Loucy (cell line): Measurements from ENCODE around the gene IQCH.

ENCODE experiments used
- H2AFZ ChIP-seq: fragments of 200-600 bp; sonication (generic); 2 replicates; pipeline ENCODE4 v1.6.0; 2016; ENCODE audit warnings: antibody characterized with exemption, mild to moderate bottlenecking, low read length, moderate library complexity
- H3F3A ChIP-seq: fragments of 200-600 bp; 2 replicates; pipeline ENCODE4 v1.6.0; 2016; ENCODE audit warnings: antibody characterized with exemption, low read depth, mild to moderate bottlenecking
- H3K27me3 ChIP-seq: fragments of 200-600 bp; sonication (generic); 2 replicates; pipeline ENCODE4 v1.6.1; 2014; ENCODE audit warnings: low read length, mild to moderate bottlenecking; ENCODE audit not compliant: insufficient read depth, poor library complexity, severe bottlenecking
- H3K36me3 ChIP-seq: fragments of 200-600 bp; sonication (generic); 2 replicates; pipeline ENCODE4 v1.6.1; 2016; ENCODE audit warnings: low read length; ENCODE audit not compliant: insufficient read depth
- H3K4me1 ChIP-seq: fragments of 200-600 bp; sonication (generic); 2 replicates; pipeline ENCODE4 v1.5.1; 2014; ENCODE audit warnings: low read length, mild to moderate bottlenecking; ENCODE audit not compliant: insufficient read depth, poor library complexity, severe bottlenecking
- H3K4me2 ChIP-seq: fragments of 200-600 bp; sonication (generic); 2 replicates; pipeline ENCODE4 v1.6.0; 2014; ENCODE audit warnings: antibody characterized with exemption, low read length, low read depth, mild to moderate bottlenecking; ENCODE audit not compliant: poor library complexity, severe bottlenecking
- H3K4me3 ChIP-seq: fragments of 200-600 bp; sonication (generic); 2 replicates; pipeline ENCODE4 v1.5.1; 2014; ENCODE audit warnings: low read length, mild to moderate bottlenecking, mixed read lengths; ENCODE audit not compliant: poor library complexity, severe bottlenecking
- H3K79me2 ChIP-seq: fragments of 200-600 bp; sonication (generic); 2 replicates; pipeline ENCODE4 v1.6.1; 2014; ENCODE audit warnings: low read length; ENCODE audit not compliant: insufficient read depth
- H3K9ac ChIP-seq: fragments of 200-600 bp; sonication (generic); 2 replicates; pipeline ENCODE4 v1.6.0; 2014; ENCODE audit warnings: mild to moderate bottlenecking, low read depth, low read length, moderate library complexity; ENCODE audit not compliant: poor library complexity, severe bottlenecking
- H3K9me2 ChIP-seq: fragments of 200-600 bp; sonication (generic); replicated peaks from 2 replicates; pipeline ENCODE4 v1.6.1; 2016; ENCODE audit warnings: low read depth, low read length, mixed read lengths
- H3K9me3 ChIP-seq: fragments of 200-600 bp; sonication (generic); 2 replicates; pipeline ENCODE4 v1.6.1; 2014; ENCODE audit warnings: mild to moderate bottlenecking, antibody characterized with exemption, low read length, low read depth; ENCODE audit not compliant: insufficient read depth
- H4K20me1 ChIP-seq: fragments of 200-600 bp; sonication (generic); 2 replicates; pipeline ENCODE4 v1.6.0; 2014; ENCODE audit warnings: antibody characterized with exemption, low read length, mild to moderate bottlenecking; ENCODE audit not compliant: insufficient read depth, poor library complexity, severe bottlenecking
- EZH2phosphoT487 ChIP-seq: fragments of 200-600 bp; IDR thresholded peaks from 2 replicates; pipeline ENCODE4 v1.6.1; 2018; ENCODE audit warnings: antibody characterized with exemption, mild to moderate bottlenecking, moderate library complexity, borderline replicate concordance
- TF ChIP-seq, protein P1 (sequence below): fragments of 200-600 bp; sonication (generic); conservative IDR thresholded peaks from 2 replicates; pipeline ENCODE4 v1.5.1; 2014; ENCODE audit warnings: mild to moderate bottlenecking, antibody characterized with exemption, low read length

Gene IQCH

GRCh38 chr15:67407786-67408185 lies 153.2 kb downstream of the IQCH start:
- H3K9me3 ChIP-seq, result no peaks in the 10 kb centered on the region
- no peaks in the 10 kb centered on the region for H3K27me3 ChIP-seq
- no peaks in the 10 kb centered on the region for H3K79me2 ChIP-seq
- no peaks in the 10 kb centered on the region for H3K9me2 ChIP-seq
- peaks cover 14% of the 10 kb centered on the region for H3K4me1 ChIP-seq
- H2AFZ ChIP-seq, result no peak overlapping the region
- H3K9ac ChIP-seq, result no peak overlapping the region
- no peaks in the 10 kb centered on the region for H3K36me3 ChIP-seq
- no peak overlapping the region for H3K4me3 ChIP-seq
- H3F3A ChIP-seq, result no peaks in the 10 kb centered on the region
- H4K20me1 ChIP-seq, result no peaks in the 10 kb centered on the region
- H3K4me2 ChIP-seq, result no peak overlapping the region
- TF ChIP-seq, protein P1, sequence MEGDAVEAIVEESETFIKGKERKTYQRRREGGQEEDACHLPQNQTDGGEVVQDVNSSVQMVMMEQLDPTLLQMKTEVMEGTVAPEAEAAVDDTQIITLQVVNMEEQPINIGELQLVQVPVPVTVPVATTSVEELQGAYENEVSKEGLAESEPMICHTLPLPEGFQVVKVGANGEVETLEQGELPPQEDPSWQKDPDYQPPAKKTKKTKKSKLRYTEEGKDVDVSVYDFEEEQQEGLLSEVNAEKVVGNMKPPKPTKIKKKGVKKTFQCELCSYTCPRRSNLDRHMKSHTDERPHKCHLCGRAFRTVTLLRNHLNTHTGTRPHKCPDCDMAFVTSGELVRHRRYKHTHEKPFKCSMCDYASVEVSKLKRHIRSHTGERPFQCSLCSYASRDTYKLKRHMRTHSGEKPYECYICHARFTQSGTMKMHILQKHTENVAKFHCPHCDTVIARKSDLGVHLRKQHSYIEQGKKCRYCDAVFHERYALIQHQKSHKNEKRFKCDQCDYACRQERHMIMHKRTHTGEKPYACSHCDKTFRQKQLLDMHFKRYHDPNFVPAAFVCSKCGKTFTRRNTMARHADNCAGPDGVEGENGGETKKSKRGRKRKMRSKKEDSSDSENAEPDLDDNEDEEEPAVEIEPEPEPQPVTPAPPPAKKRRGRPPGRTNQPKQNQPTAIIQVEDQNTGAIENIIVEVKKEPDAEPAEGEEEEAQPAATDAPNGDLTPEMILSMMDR, result no peak
- no peak for TF ChIP-seq EZH2phosphoT487

- no peaks in the 10 kb centered on the region for H3K9me2 ChIP-seq
- H3F3A ChIP-seq, result no peaks in the 10 kb centered on the region
- H3K4me1 ChIP-seq, result peaks cover 19% of the 10 kb centered on the region
- H3K9me3 ChIP-seq, result no peaks in the 10 kb centered on the region
- H3K4me2 ChIP-seq, result no peak overlapping the region
- H3K9ac ChIP-seq, result no peak overlapping the region
- H3K27me3 ChIP-seq, result no peaks in the 10 kb centered on the region
- no peaks in the 10 kb centered on the region for H4K20me1 ChIP-seq
- H3K79me2 ChIP-seq, result no peaks in the 10 kb centered on the region
- TF ChIP-seq EZH2phosphoT487, result no peak
- TF ChIP-seq, protein P1, result no peak
- no peak overlapping the region for H2AFZ ChIP-seq
- H3K36me3 ChIP-seq, result no peaks in the 10 kb centered on the region
- H3K4me3 ChIP-seq, result no peak overlapping the region
Measured at GRCh38 chr15:67409175-67409574, 154.6 kb downstream of the IQCH start.

GRCh38 chr15:67411486-67411885 lies 156.9 kb downstream of the IQCH start:
- H3K79me2 ChIP-seq, result no peaks in the 10 kb centered on the region
- no peaks in the 10 kb centered on the region for H3K9me2 ChIP-seq
- TF ChIP-seq EZH2phosphoT487, result no peak
- TF ChIP-seq, protein P1, result no peak
- no peak overlapping the region for H3K4me2 ChIP-seq
- H4K20me1 ChIP-seq, result no peaks in the 10 kb centered on the region
- no peak overlapping the region for H3K4me3 ChIP-seq
- H3K9me3 ChIP-seq, result no peaks in the 10 kb centered on the region
- no peaks in the 10 kb centered on the region for H3F3A ChIP-seq
- no peaks in the 10 kb centered on the region for H3K27me3 ChIP-seq
- no peak overlapping the region for H3K9ac ChIP-seq
- no peaks in the 10 kb centered on the region for H3K36me3 ChIP-seq
- no peak overlapping the region for H2AFZ ChIP-seq
- peaks cover 22% of the 10 kb centered on the region for H3K4me1 ChIP-seq
